K562 (cell line): ENCODE results near the gene UCK1. TPM values are rescaled to one million over a fixed set of nuclear protein-coding genes. Genes with fewer than 3 reads are reported as not detected.

ENCODE experiments used
- ATAC-seq: fragments of 200-7000 bp; cut with Tn5 transposase; 3 replicates; pipeline ENCODE4 v1.9.1; 2020; ENCODE audit warnings: moderate library complexity
- BruUV-seq: library from RNA; stranded (reverse); fragments of 400-500 nt; replicated peaks from 2 replicates; lab custom pipeline; 2021; lab: Mats Ljungman, UMichigan
- CTCF ChIA-PET: fragments of 300-600 bp; formaldehyde crosslinking; extraction: SDS; loops from one replicate; lab custom pipeline; 2021; ENCODE audit warnings: low intra/inter-chr PET ratio; lab: Yijun Ruan, JAX
- POLR2A ChIA-PET: fragments of 300-600, 350-650 bp; sonication (Branson Sonifier 250); formaldehyde crosslinking; extraction: SDS; loops from one replicate; lab custom pipeline; 2021; ENCODE audit warnings: antibody characterized with exemption, inconsistent platforms; lab: Yijun Ruan, JAX
- DNase-seq, 4 experiments: peaks; one replicate each; pipeline versions ENCODE4 v3.0.0 to v3.0.0-alpha.2; 2011 to 2018; ENCODE audit warnings: low spot score in 3 of 4, mixed read lengths in 3 of 4; ENCODE audit errors: extremely low read depth in 1 of 4
- FAIRE-seq: peaks from 2 replicates; lab custom pipeline; 2011; peaks lifted over from hg19 to GRCh38; lab: Jason Lieb, UNC
- H2AFZ ChIP-seq: 2 replicates; pipeline ENCODE4 v1.6.0; 2011; ENCODE audit warnings: low read depth, low read length, control low read depth, inconsistent platforms
- H3K27ac ChIP-seq: fragments of 200-600 bp; 3 replicates; pipeline ENCODE4 v1.8.0; 2011; ENCODE audit warnings: low read depth, mild to moderate bottlenecking, control low read depth, inconsistent platforms, low read length, moderate library complexity, mixed read lengths; ENCODE audit errors: extremely low read depth
- H3K27me3 ChIP-seq, 2 experiments: fragments of 300-600 bp in 1 of 2; 2 replicates in 1 of 2; 3 replicates in 1 of 2; pipeline versions ENCODE4 v1.6.0 to v1.8.0; 2011; ENCODE audit warnings: inconsistent platforms in 2 of 2, low read length in 2 of 2, mild to moderate bottlenecking in 1 of 2, mixed read lengths in 1 of 2, moderate library complexity in 1 of 2; ENCODE audit not compliant: control insufficient read depth in 2 of 2, insufficient read depth in 2 of 2
- H3K36me3 ChIP-seq: fragments of 300-600 bp; 3 replicates; pipeline ENCODE4 v1.8.0; 2011; ENCODE audit warnings: mild to moderate bottlenecking, low read length, inconsistent platforms; ENCODE audit not compliant: control insufficient read depth, insufficient read depth
- H3K4me1 ChIP-seq, 2 experiments: fragments of 200-600 bp in 1 of 2; replicated peaks in 1 of 2; 2 replicates in 1 of 2; 3 replicates in 1 of 2; pipeline versions ENCODE4 v1.5.1 to v1.8.0; 2011; ENCODE audit warnings: inconsistent platforms in 2 of 2, low read length in 2 of 2, mild to moderate bottlenecking in 1 of 2, mixed read lengths in 1 of 2, moderate library complexity in 1 of 2; ENCODE audit not compliant: control insufficient read depth in 2 of 2, insufficient read depth in 2 of 2
- H3K4me2 ChIP-seq: 2 replicates; pipeline ENCODE4 v1.6.1; 2011; ENCODE audit warnings: low read length, control low read depth, inconsistent platforms, mixed read lengths; ENCODE audit not compliant: insufficient read depth
- H3K4me3 ChIP-seq: fragments of 200-600 bp; sonication (generic), shearing (Covaris generic); 2 replicates; pipeline ENCODE4 v1.5.1; 2016; ENCODE audit warnings: control low read depth, inconsistent platforms
- H3K79me2 ChIP-seq: fragments of 200-600 bp; 3 replicates; pipeline ENCODE4 v1.8.0; 2011; ENCODE audit warnings: low read length, inconsistent platforms; ENCODE audit not compliant: control insufficient read depth, insufficient read depth
- H3K9ac ChIP-seq, 2 experiments: 2 replicates each; pipeline versions ENCODE4 v1.6.0 to v1.6.1; 2011; ENCODE audit warnings: low read depth in 2 of 2, low read length in 2 of 2, control low read depth in 1 of 2, inconsistent platforms in 1 of 2, mild to moderate bottlenecking in 1 of 2, mixed read lengths in 1 of 2; ENCODE audit not compliant: insufficient read depth in 1 of 2
- H3K9me1 ChIP-seq: one replicate; pipeline ENCODE4 v1.6.0; 2011; ENCODE audit warnings: inconsistent platforms, mild to moderate bottlenecking, low read length, moderate library complexity; ENCODE audit not compliant: control insufficient read depth, insufficient read depth
- H3K9me3 ChIP-seq: replicated peaks from 2 replicates; pipeline ENCODE4 v1.5.1; 2011; ENCODE audit warnings: low read depth, low read length, inconsistent platforms; ENCODE audit not compliant: control insufficient read depth, insufficient read depth
- H4K20me1 ChIP-seq: replicated peaks from 2 replicates; pipeline ENCODE4 v1.6.1; 2011; ENCODE audit warnings: low read length, inconsistent platforms, mixed read lengths; ENCODE audit not compliant: control insufficient read depth, insufficient read depth
- BHLHE40 ChIP-seq: IDR thresholded peaks from 2 replicates; pipeline ENCODE4 v1.6.1; 2011; ENCODE audit warnings: low read length, improper control_type of control experiment
- CBFA2T3 ChIP-seq: fragments of 450-650 bp; IDR thresholded peaks from 2 replicates; pipeline ENCODE4 v1.6.1; 2017
- CHD4 ChIP-seq: fragments of 200-600 bp; sonication (generic); IDR thresholded peaks from 3 replicates; pipeline ENCODE4 v1.6.1; 2012; ENCODE audit warnings: low read depth, mild to moderate bottlenecking, mixed read lengths, low read length, inconsistent platforms; ENCODE audit not compliant: insufficient read depth, insufficient replicate concordance, poor library complexity, severe bottlenecking
- FOXA3 ChIP-seq, 2 experiments: fragments of 450-650 bp in 1 of 2; sonication (generic) in 1 of 2; formaldehyde crosslinking; IDR thresholded peaks in 1 of 2; conservative IDR thresholded peaks in 1 of 2; 2 replicates each; pipeline versions ENCODE4 v1.4.0 to v1.8.0; 2020 to 2022; ENCODE audit warnings: mild to moderate bottlenecking in 2 of 2, missing genetic modification reagents in 1 of 2
- FUS ChIP-seq: fragments of 200-400 bp; formaldehyde crosslinking; optimal IDR thresholded peaks from 2 replicates; pipeline ENCODE3; 2017; ENCODE audit warnings: low read depth, low read length
- GATAD2B ChIP-seq: fragments of 450-650 bp; IDR thresholded peaks from 2 replicates; pipeline ENCODE4 v1.6.1; 2017; ENCODE audit warnings: mild to moderate bottlenecking, borderline replicate concordance
- IFI16 ChIP-seq: fragments of 250-450 bp; sonication (Bioruptor Pico); IDR thresholded peaks from 2 replicates; pipeline ENCODE4 v2.1.2; 2022; ENCODE audit warnings: mild to moderate bottlenecking, inconsistent platforms
- KHSRP ChIP-seq: fragments of 450-650 bp; IDR thresholded peaks from 2 replicates; pipeline ENCODE4 v1.6.1; 2017
- POLR2G ChIP-seq: fragments of 200-400 bp; formaldehyde crosslinking; IDR thresholded peaks from 2 replicates; pipeline ENCODE4 v1.6.1; 2017; ENCODE audit warnings: low read depth, mild to moderate bottlenecking, antibody characterized with exemption, low read length, moderate library complexity
- TSC22D4 ChIP-seq: fragments of 450-650 bp; IDR thresholded peaks from 2 replicates; pipeline ENCODE4 v1.6.1; 2016; ENCODE audit warnings: missing genetic modification characterization, missing biosample characterization, control low read depth
- ZNF124 ChIP-seq: sonication (generic); formaldehyde crosslinking; IDR thresholded peaks from 2 replicates; pipeline ENCODE4 v1.8.1; 2022; ENCODE audit warnings: missing genetic modification reagents
- WGBS: fragments of 100-300 bp; shearing (Covaris generic); methylation state at CpG from one replicate; pipeline ENCODE4 v1.1.6; 2016; ENCODE audit warnings: low coverage, mixed read lengths; ENCODE audit not compliant: insufficient coverage; ENCODE audit errors: missing lambda C conversion rate; 5-methylcytosine and 5-hydroxymethylcytosine counted together
- in situ Hi-C: fragments of 300-500 bp; cut with MboI; formaldehyde crosslinking; loops from 4 replicates; pipeline ENCODE4 v1.15.0; 2018; ENCODE audit warnings: inconsistent platforms, mixed read lengths
- intact Hi-C: fragments of 100-400 bp; cut with micrococcal nuclease; formaldehyde crosslinking; loops from 2 replicates; pipeline ENCODE4 v1.14.2; 2022
- polyA plus RNA-seq, 8 experiments: library from polyadenylated mRNA; depleted of rRNA in 4 of 8; stranded (reverse) in 5 of 8; unstranded in 3 of 8; fragments of >200 nt; fragmentation: Nextera tagmentation in 2 of 8; fragmentation: Illumina TruSeq in 1 of 8; extraction: Ambion mirVana in 2 of 8; extraction: Trizol in 1 of 8; gene quantifications; 2 replicates each; pipeline versions ENCODE4 v1.2.1 to v1.2.3, GENCODE V29; 2011 to 2014; ENCODE audit warnings: inconsistent platforms in 1 of 8, missing spikeins in 1 of 8
- total RNA-seq, 7 experiments: library from RNA; depleted of rRNA in 6 of 7; stranded (reverse); fragments of >200 nt in 6 of 7; fragmentation: Illumina TruSeq in 2 of 7; extraction: Trizol in 2 of 7; gene quantifications; 2 replicates each; pipeline versions ENCODE4 v1.2.1 to v1.2.3, GENCODE V29; 2011 to 2021; ENCODE audit warnings: low replicate concordance in 1 of 7

Gene UCK1
- total and polyA plus RNA-seq, 9 of the 15 experiments (the other 6 are each of a cell fraction or from before 2014, with no cell fraction given), result 0.27 to 27.5 (median 16.1) TPM

GRCh38 chr9:131567910-131568309 is 36.8 kb upstream of the UCK1 start:
- no peak overlapping the region for H3K9ac ChIP-seq
- WGBS, result 68% methylated on average over 8 of the region's 8 CpGs
- CTCF ChIA-PET, result no interaction called here
- H2AFZ ChIP-seq, result no peak overlapping the region
- no peaks in the 10 kb centered on the region for H4K20me1 ChIP-seq
- intact Hi-C loops (no loop called here), in situ Hi-C loops (no loop called here)
- no peak overlapping the region for H3K4me2 ChIP-seq
- DNase-seq (no peak), ATAC-seq (no peak), FAIRE-seq (no peak)
- no peaks in the 10 kb centered on the region for H3K9me3 ChIP-seq
- TF ChIP-seq ZNF124 (CRISPR knock-in tag) (no peak), POLR2G (peak; percentile 31; the same call in 1 of the 2 replicates), GATAD2B (no peak), BHLHE40 (no peak), TSC22D4 (tag) (no peak)
- no peaks in the 10 kb centered on the region for H3K9me1 ChIP-seq
- BruUV-seq, result no TSS peak
- H3K36me3 ChIP-seq, result no peaks in the 10 kb centered on the region
- H3K27ac ChIP-seq, result no peak overlapping the region
- no peaks in the 10 kb centered on the region for H3K4me1 ChIP-seq
- H3K4me3 ChIP-seq, result no peak overlapping the region
- H3K27me3 ChIP-seq, result no peaks in the 10 kb centered on the region; a peak in 1 of 5 replicates
- POLR2A ChIA-PET, result no interaction called here
- no peaks in the 10 kb centered on the region for H3K79me2 ChIP-seq

DNA sequence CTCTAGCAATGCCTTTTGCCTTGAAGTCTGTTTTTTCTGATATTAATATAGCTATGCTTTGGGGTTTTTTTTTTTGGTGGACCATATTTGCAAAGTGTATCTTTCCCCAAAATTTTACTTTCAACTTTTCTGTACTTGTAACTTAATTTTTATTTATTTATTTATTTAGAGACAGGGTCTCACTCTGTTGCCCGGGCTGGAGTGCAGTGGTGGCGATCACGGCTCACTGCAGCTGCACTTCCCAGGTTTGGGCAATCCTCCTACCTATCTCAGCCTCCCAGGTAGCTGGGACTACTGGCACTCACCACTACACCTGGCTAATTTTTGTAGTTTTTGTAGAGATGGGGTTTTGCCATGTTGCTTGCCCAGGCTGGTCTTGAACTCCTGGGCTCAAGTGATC is 35.1 kb upstream of the UCK1 start:
- Histone ChIP-seq H3K9me1 (no peaks in the 10 kb centered on the region), H3K9me3 (no peaks in the 10 kb centered on the region), H3K27ac (no peak overlapping the region), H3K27me3 (no peaks in the 10 kb centered on the region; a peak in 1 of 5 replicates), H2AFZ (no peak overlapping the region), H3K36me3 (no peaks in the 10 kb centered on the region), H4K20me1 (no peaks in the 10 kb centered on the region), H3K79me2 (no peaks in the 10 kb centered on the region), H3K4me2 (no peak overlapping the region), H3K4me1 (no peaks in the 10 kb centered on the region), H3K9ac (no peak overlapping the region), H3K4me3 (no peak overlapping the region)
- ChIA-PET POLR2A (interaction anchor here (0.6 to 0.7 kb wide), 2 partner anchors 8 to 563 kb away, joined by 3 to 5 read pairs; no protein-coding TSS in a partner anchor), CTCF (no interaction called here)
- TF ChIP-seq IFI16 (CRISPR knock-in tag) (no peak), FUS (no peak), FOXA3 (CRISPR knock-in tag; conservative IDR thresholded peaks at IDR 0.05 in 1 of 2, IDR thresholded peaks at IDR 0.05 in 1 of 2) (no peak), KHSRP (no peak), CBFA2T3 (no peak), CHD4 (no peak)
- no peak for FAIRE-seq
- ATAC-seq, result no peak
- intact Hi-C loops, result no loop called here
- in situ Hi-C loops, result no loop called here
- no peak for DNase-seq
- no TSS peak for BruUV-seq
- 4% methylated on average over 3 of the region's 3 CpGs for WGBS
